HG03460 (cell line): Measurements from ENCODE around the gene SULT4A1.

ENCODE experiments used
- ATAC-seq: cut with Tn5 transposase; IDR thresholded peaks from one replicate; pipeline ENCODE4 v1.9.1; 2021; ENCODE audit not compliant: unreplicated experiment

The SULT4A1 gene

GRCh38 chr22:43812149-43812842 is 50.0 kb downstream of the SULT4A1 start, which contains the start of gene EFCAB6:
TSS of gene EFCAB6 (minus strand) at chr22:43812305. CDS start at chr22:43782318, 29,987 bp downstream.
- ATAC-seq: peak; percentile 79

- peak; percentile 16 for ATAC-seq
Measured at GRCh38 chr22:43811777-43812148, 50.5 kb downstream of the SULT4A1 start.

GRCh38 chr22:43802897-43803495 is 59.3 kb downstream of the SULT4A1 start:
- no peak for ATAC-seq

- ATAC-seq: no peak
Measured at GRCh38 chr22:43800970-43801369, 61.3 kb downstream of the SULT4A1 start.

- ATAC-seq: no peak
Measured at GRCh38 chr22:43798492-43798891, 63.8 kb downstream of the SULT4A1 start.

GRCh38 chr22:43796567-43796966 is 65.7 kb downstream of the SULT4A1 start:
- no peak for ATAC-seq

GRCh38 chr22:43795320-43795719 is 67.0 kb downstream of the SULT4A1 start:
- no peak for ATAC-seq

- no peak for ATAC-seq
Measured at GRCh38 chr22:43792905-43793304, 69.4 kb downstream of the SULT4A1 start.

- no peak for ATAC-seq
Measured at GRCh38 chr22:43789452-43789851, 72.9 kb downstream of the SULT4A1 start.

- no peak for ATAC-seq
Measured at GRCh38 chr22:43783777-43784176, 78.5 kb downstream of the SULT4A1 start.

GRCh38 chr22:43782448-43782847 is 79.9 kb downstream of the SULT4A1 start:
- ATAC-seq: no peak

- ATAC-seq: no peak
Measured at GRCh38 chr22:43777286-43777685, 85.0 kb downstream of the SULT4A1 start.

GRCh38 chr22:43776081-43776670 is 86.1 kb downstream of the SULT4A1 start:
- ATAC-seq: no peak
